H1 (cell line): ENCODE data around the gene NKG7. TPM values are rescaled to one million over a fixed set of nuclear protein-coding genes. Genes with fewer than 3 reads are reported as not detected.

Source experiments
- ASH2L ChIP-seq: fragments of 200-600, 300-600 bp; sonication (generic); IDR thresholded peaks from one replicate; pipeline ENCODE4 v1.7.1; 2017; ENCODE audit warnings: low read length
- CBX5 ChIP-seq: fragments of 300-800, 300-1000 bp; sonication (generic); IDR thresholded peaks from 2 replicates; pipeline ENCODE4 v1.7.1; 2016; ENCODE audit warnings: antibody characterized with exemption, low read length, low read depth
- CHD1 ChIP-seq: IDR thresholded peaks from 2 replicates; pipeline ENCODE4 v1.6.1; 2012; ENCODE audit warnings: low read depth, low read length, improper control_type of control experiment
- CHD7 ChIP-seq: fragments of 300-600 bp; sonication (generic); IDR thresholded peaks from 2 replicates; pipeline ENCODE4 v1.7.1; 2012; ENCODE audit warnings: low read length, moderate library complexity, mild to moderate bottlenecking, inconsistent platforms; ENCODE audit not compliant: insufficient replicate concordance
- E2F6 ChIP-seq: IDR thresholded peaks from 2 replicates; pipeline ENCODE4 v1.6.1; 2012; ENCODE audit warnings: inconsistent platforms
- MAFK ChIP-seq: IDR thresholded peaks from 2 replicates; pipeline ENCODE4 v1.6.1; 2012; ENCODE audit warnings: low read depth, mild to moderate bottlenecking, improper control_type of control experiment, low read length
- PHF8 ChIP-seq: fragments of 200-600 bp; sonication (generic); conservative IDR thresholded peaks from 2 replicates; pipeline ENCODE4 v1.7.1; 2012; ENCODE audit warnings: low read depth, mild to moderate bottlenecking, inconsistent platforms, low read length, moderate library complexity
- RXRA ChIP-seq: IDR thresholded peaks from 2 replicates; pipeline ENCODE4 v1.6.1; 2011; ENCODE audit warnings: low read depth, mild to moderate bottlenecking, low read length, moderate library complexity; ENCODE audit not compliant: insufficient read depth
- SP1 ChIP-seq: IDR thresholded peaks from 2 replicates; pipeline ENCODE4 v1.6.1; 2011; ENCODE audit warnings: low read depth, low read length
- polyA plus RNA-seq, 7 experiments: library from polyadenylated mRNA; depleted of rRNA in 3 of 7; stranded (reverse) in 5 of 7; unstranded in 2 of 7; fragments of >200 nt in 5 of 7; fragments of 200-250 nt in 2 of 7; gene quantifications; 1 replicate in 5 of 7; 2 replicates in 1 of 7; 4 replicates in 1 of 7; pipeline versions ENCODE4 v1.2.1 to v1.2.3, GENCODE V29; 2011 to 2013; ENCODE audit warnings: missing spikeins in 2 of 7, mixed read lengths in 2 of 7
- total RNA-seq: library from RNA; stranded (reverse); fragmentation: NEBNext Ultra II Directional; extraction: Animal tissue kit (Norgen Biotek cat#: 25700); gene quantifications from 2 replicates; pipeline ENCODE4 v1.2.1, GENCODE V29; 2021

The NKG7 gene
- total and polyA plus RNA-seq, 2 of the 8 experiments (the other 6 are each of a cell fraction or from before 2014, with no cell fraction given): not detected

GRCh38 chr19:51339687-51340656 lies 32.5 kb downstream of the NKG7 start (continued):
- TF ChIP-seq CHD7 (no peak), MAFK (no peak), RXRA (no peak), SP1 (no peak), E2F6 (peak; percentile 79), ASH2L (no peak), PHF8 (peak; percentile 60), CBX5 (no peak), CHD1 (no peak)
